OCI-LY7 (cell line): ENCODE data around the gene STOM. TPM values are rescaled to one million over a fixed set of nuclear protein-coding genes. Genes with fewer than 3 reads are reported as not detected.

ENCODE experiments used
- BruUV-seq: library from RNA; stranded (reverse); fragments of 400-500 nt; replicated peaks from 2 replicates; lab custom pipeline; 2021; lab: Mats Ljungman, UMichigan
- CTCF ChIA-PET: fragments of 300-600 bp; sonication (Branson Sonifier 250); formaldehyde crosslinking; loops from one replicate; lab custom pipeline; 2022; ENCODE audit warnings: antibody characterized with exemption; ENCODE audit not compliant: unreplicated experiment; lab: Charles Lee
- POLR2A ChIA-PET: fragments of 300-600 bp; sonication (Branson Sonifier 250); formaldehyde crosslinking; loops from one replicate; lab custom pipeline; 2022; ENCODE audit warnings: antibody characterized with exemption; lab: Charles Lee
- DNase-seq: peaks from one replicate; pipeline ENCODE4 v3.0.0-alpha.2; 2015; ENCODE audit warnings: low spot score
- H2AFZ ChIP-seq: fragments of 200-600 bp; sonication (generic), shearing (Covaris generic); 2 replicates; pipeline ENCODE4 v1.6.1; 2014; ENCODE audit warnings: mild to moderate bottlenecking, antibody characterized with exemption, low read length, moderate library complexity
- H3K27ac ChIP-seq: fragments of 200-600 bp; sonication (generic); 2 replicates; pipeline ENCODE4 v1.5.1; 2014; ENCODE audit warnings: mixed run types, low read depth, mild to moderate bottlenecking, moderate library complexity, low read length, inconsistent platforms; ENCODE audit not compliant: poor library complexity, severe bottlenecking
- H3K36me3 ChIP-seq: fragments of 200-600 bp; sonication (generic); 2 replicates; pipeline ENCODE4 v1.6.1; 2014; ENCODE audit warnings: mild to moderate bottlenecking, antibody characterized with exemption, low read length, moderate library complexity, mixed read lengths; ENCODE audit not compliant: insufficient read depth
- H3K4me1 ChIP-seq: fragments of 200-600 bp; sonication (generic); 2 replicates; pipeline ENCODE4 v1.5.1; 2014; ENCODE audit warnings: mild to moderate bottlenecking, low read length; ENCODE audit not compliant: insufficient read depth, poor library complexity, severe bottlenecking
- H3K4me2 ChIP-seq: fragments of 200-600 bp; sonication (generic); 2 replicates; pipeline ENCODE4 v1.6.1; 2014; ENCODE audit warnings: mild to moderate bottlenecking, low read length
- H3K4me3 ChIP-seq: fragments of 200-600 bp; sonication (generic); 2 replicates; pipeline ENCODE4 v1.5.1; 2014; ENCODE audit warnings: mild to moderate bottlenecking, low read depth, low read length; ENCODE audit not compliant: poor library complexity, severe bottlenecking
- H3K79me2 ChIP-seq: fragments of 200-600 bp; sonication (generic); 2 replicates; pipeline ENCODE4 v1.6.1; 2016; ENCODE audit warnings: low read depth, mild to moderate bottlenecking, low read length, moderate library complexity, mixed read lengths; ENCODE audit not compliant: insufficient read depth
- H3K9me2 ChIP-seq: fragments of 200-600 bp; sonication (generic); 2 replicates; pipeline ENCODE4 v1.6.1; 2016; ENCODE audit warnings: mild to moderate bottlenecking, low read length, mixed read lengths; ENCODE audit not compliant: insufficient read depth
- H3K9me3 ChIP-seq: fragments of 200-600 bp; sonication (generic); 2 replicates; pipeline ENCODE4 v1.6.1; 2014; ENCODE audit warnings: mild to moderate bottlenecking, mixed run types, low read length, mixed read lengths
- H4K20me1 ChIP-seq: fragments of 200-600 bp; sonication (generic); 2 replicates; pipeline ENCODE4 v1.6.1; 2014; ENCODE audit warnings: mild to moderate bottlenecking, antibody characterized with exemption, low read length, moderate library complexity, mixed read lengths; ENCODE audit not compliant: insufficient read depth
- CTCF ChIP-seq: fragments of 200-600 bp; sonication (generic); conservative IDR thresholded peaks from 2 replicates; pipeline ENCODE4 v1.5.1; 2014; ENCODE audit warnings: mild to moderate bottlenecking, antibody characterized with exemption, low read length, moderate library complexity, mixed read lengths
- EZH2phosphoT487 ChIP-seq: fragments of 200-600 bp; sonication (generic); IDR thresholded peaks from 2 replicates; pipeline ENCODE4 v1.6.1; 2018; ENCODE audit warnings: low read depth, borderline replicate concordance, mild to moderate bottlenecking, mixed run types, antibody characterized with exemption, low read length, moderate library complexity, mixed read lengths
- intact Hi-C: fragments of 100-400 bp; cut with micrococcal nuclease; formaldehyde crosslinking; loops from one replicate; pipeline ENCODE4 v1.10.0; 2022; ENCODE audit not compliant: unreplicated experiment
- total RNA-seq, 2 experiments: library from RNA; depleted of rRNA in 1 of 2; stranded (reverse); fragments of >200 nt in 1 of 2; shearing (Covaris generic) in 1 of 2; gene quantifications; 2 replicates each; pipeline ENCODE4 v1.2.3, GENCODE V29; 2014 to 2022

STOM gene
- total RNA-seq, 2 experiments from 2014 or later: 5.7 to 7.3 TPM

- Histone ChIP-seq H2AFZ (no peak overlapping the region), H3K4me2 (no peak overlapping the region), H3K36me3 (no peaks in the 10 kb centered on the region; the same call in 1 of the 2 replicates), H3K79me2 (no peaks in the 10 kb centered on the region), H3K4me1 (no peaks in the 10 kb centered on the region), H3K9me2 (no peaks in the 10 kb centered on the region), H3K9me3 (no peaks in the 10 kb centered on the region), H4K20me1 (no peaks in the 10 kb centered on the region), H3K27ac (no peak overlapping the region), H3K4me3 (no peak overlapping the region)
- no peak for DNase-seq
- CTCF ChIA-PET: interaction anchor here (0.8 kb wide), 1 partner anchor 77 kb away, joined by 3 read pairs; no protein-coding TSS in a partner anchor
- TF ChIP-seq CTCF (no peak), EZH2phosphoT487 (no peak)
- BruUV-seq: no TSS peak
- intact Hi-C loops: loop anchor here (2.0 to 5.0 kb wide), 2 partner anchors 56 to 564 kb away; no protein-coding TSS in a partner anchor
- POLR2A ChIA-PET: no interaction called here
Observed at GRCh38 chr9:121321016-121321503, 49.0 kb downstream of the STOM start.

GRCh38 chr9:121319383-121319780 is 50.7 kb downstream of the STOM start:
- no peak for DNase-seq
- no TSS peak for BruUV-seq
- no peak overlapping the region for H2AFZ ChIP-seq
- intact Hi-C loops: no loop called here
- no peaks in the 10 kb centered on the region for H3K9me2 ChIP-seq
- CTCF ChIA-PET: interaction anchor here (0.6 to 1.6 kb wide), 4 partner anchors 51 to 84 kb away, joined by 3 to 6 read pairs (median 4); partner anchors contain the start of gene GSN
- H3K4me1 ChIP-seq: no peaks in the 10 kb centered on the region
- POLR2A ChIA-PET: interaction anchor here (0.6 kb wide), 1 partner anchor 161 kb away, joined by 3 read pairs; no protein-coding TSS in a partner anchor
- no peak overlapping the region for H3K27ac ChIP-seq
- no peaks in the 10 kb centered on the region for H4K20me1 ChIP-seq
- no peaks in the 10 kb centered on the region for H3K9me3 ChIP-seq
- no peak overlapping the region for H3K4me3 ChIP-seq
- H3K79me2 ChIP-seq: no peaks in the 10 kb centered on the region
- no peak overlapping the region for H3K4me2 ChIP-seq
- no peaks in the 10 kb centered on the region; the same call in 1 of the 2 replicates for H3K36me3 ChIP-seq
- TF ChIP-seq EZH2phosphoT487: no peak
- TF ChIP-seq CTCF: no peak
